GM19463 (cell line): Measurements from ENCODE around the gene IFT81.
"Not testable (repeated sequence)": the region's sequence is repeated elsewhere in the genome, so short reads cannot be mapped to it uniquely, and the experiment has no call there.

Source experiments
- ATAC-seq: cut with Tn5 transposase; IDR thresholded peaks from one replicate; pipeline ENCODE4 v1.9.1; 2021; ENCODE audit warnings: mild to moderate bottlenecking, moderate library complexity; ENCODE audit not compliant: unreplicated experiment

The IFT81 gene

GRCh38 chr12:110108309-110109036 lies 15.7 kb upstream of the IFT81 start:
- no peak for ATAC-seq

GRCh38 chr12:110109037-110109836 lies 14.9 kb upstream of the IFT81 start:
- ATAC-seq: no peak

- ATAC-seq: no peak
Observed at GRCh38 chr12:110109837-110110535, 14.2 kb upstream of the IFT81 start.

- no peak for ATAC-seq
Observed at GRCh38 chr12:110111476-110112334, 12.5 kb upstream of the IFT81 start.

GRCh38 chr12:110112335-110112660 lies 11.9 kb upstream of the IFT81 start:
- ATAC-seq: no peak

- ATAC-seq: no peak
Observed at GRCh38 chr12:110114528-110114937, 9.6 kb upstream of the IFT81 start.

- ATAC-seq: no peak
Observed at GRCh38 chr12:110115675-110116074, 8.5 kb upstream of the IFT81 start.

GRCh38 chr12:110116623-110117022 lies 7.5 kb upstream of the IFT81 start:
- no peak for ATAC-seq

- not testable (repeated sequence) for ATAC-seq
Observed at GRCh38 chr12:110117210-110117609, 6.9 kb upstream of the IFT81 start.

GRCh38 chr12:110117956-110118685 lies 6.0 kb upstream of the IFT81 start:
- ATAC-seq: no peak

- no peak for ATAC-seq
Observed at GRCh38 chr12:110122929-110123328, 1.2 kb upstream of the IFT81 start.

- no peak for ATAC-seq
Observed at GRCh38 chr12:110123919-110124268, 263 bp upstream of the IFT81 start.

GRCh38 chr12:110126557-110126956 lies 2.4 kb downstream of the IFT81 start:
- ATAC-seq: no peak

- no peak for ATAC-seq
Observed at GRCh38 chr12:110134691-110135411, 10.7 kb downstream of the IFT81 start.

GRCh38 chr12:110135806-110136205 lies 11.6 kb downstream of the IFT81 start:
- ATAC-seq: no peak

- ATAC-seq: no peak
Observed at GRCh38 chr12:110137786-110138185, 13.6 kb downstream of the IFT81 start.

GRCh38 chr12:110141389-110141788 lies 17.2 kb downstream of the IFT81 start:
- no peak for ATAC-seq

GRCh38 chr12:110146986-110147385 lies 22.8 kb downstream of the IFT81 start:
- ATAC-seq: no peak

- ATAC-seq: no peak
Observed at GRCh38 chr12:110149086-110149660, 25.0 kb downstream of the IFT81 start.
